A549 (cell line): Measurements from ENCODE around the gene CLMN.

Experiments used
- HDAC2 ChIP-seq: fragments of 200-600 bp; sonication (generic); IDR thresholded peaks from 2 replicates; pipeline ENCODE4 v1.6.1; 2016
- JUNB ChIP-seq: fragments of >200 bp; sonication (Bioruptor Twin); formaldehyde crosslinking; IDR thresholded peaks from 2 replicates; pipeline ENCODE4 v1.6.1; 2016

DNA sequence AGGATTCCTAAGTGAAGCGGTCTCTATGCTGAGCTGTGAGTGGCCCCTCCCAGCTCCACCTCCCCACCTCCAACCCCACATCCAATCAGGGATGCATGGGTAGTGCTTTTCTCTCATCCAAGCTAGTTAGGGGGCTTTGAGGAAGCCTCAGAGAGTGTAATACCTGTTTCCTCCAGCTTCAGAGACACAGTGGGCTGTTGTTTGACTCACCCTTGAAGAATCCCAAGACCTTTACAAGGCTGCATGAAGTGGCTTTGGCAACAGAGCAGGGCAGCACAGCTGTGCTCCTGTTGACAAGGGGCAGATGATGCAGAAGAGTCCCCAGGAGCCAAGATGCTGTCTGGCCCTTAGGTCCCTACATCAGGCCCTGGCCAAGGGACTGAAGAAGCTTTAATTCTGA lies 27.1 kb upstream of the CLMN start:
- no peak for TF ChIP-seq HDAC2
- TF ChIP-seq JUNB: no peak
